ENCODE measurements around the gene PPP1R9A.

DNA sequence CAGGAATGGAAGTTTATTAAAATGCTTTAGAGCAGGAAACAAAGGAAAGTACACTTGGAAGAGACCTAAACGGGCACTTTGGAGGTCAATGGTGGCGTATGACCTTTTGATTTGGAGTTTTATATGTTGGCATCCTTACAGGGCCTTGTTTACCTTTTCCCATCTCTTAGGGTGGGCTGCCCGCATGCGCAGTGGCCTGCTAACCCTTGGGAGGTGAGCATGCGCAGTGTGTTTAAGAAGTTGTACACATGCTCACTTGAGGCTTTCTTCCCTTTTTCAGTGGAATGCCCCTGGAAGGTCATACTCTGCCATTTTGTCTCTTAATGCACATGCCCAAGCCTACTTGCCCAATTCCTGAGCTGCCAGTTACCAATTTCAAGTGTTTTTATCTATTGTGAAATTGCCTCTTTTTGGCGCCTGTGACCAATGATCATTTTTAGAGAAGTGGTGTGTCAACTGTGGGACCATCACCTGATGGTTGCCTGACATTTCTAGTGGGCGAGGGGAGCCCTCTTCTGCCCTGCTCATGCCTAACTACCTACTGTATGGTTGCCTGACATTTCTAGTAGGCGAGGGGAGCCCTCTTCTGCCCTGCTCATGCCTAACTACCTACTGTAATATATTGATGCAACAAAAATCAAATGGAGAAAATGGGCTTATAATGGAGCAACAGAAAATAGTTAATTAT lies 138.0 kb downstream of the PPP1R9A start:
- TF ChIP-seq FOXA1 (IDR thresholded peaks at IDR 0.05) = no peak
- TF ChIP-seq PKNOX1 (IDR thresholded peaks at IDR 0.05) = no peak

Measured in HEK293T (cell line).